Measurements from ENCODE around the gene NR2F1-AS1. TPM values are rescaled to one million over a fixed set of nuclear protein-coding genes. Genes with fewer than 3 reads are reported as not detected.

The NR2F1-AS1 gene
- total RNA-seq, 4 donors from 2014 or later, result 0.13 to 0.85 TPM; not detected in 2

DNA sequence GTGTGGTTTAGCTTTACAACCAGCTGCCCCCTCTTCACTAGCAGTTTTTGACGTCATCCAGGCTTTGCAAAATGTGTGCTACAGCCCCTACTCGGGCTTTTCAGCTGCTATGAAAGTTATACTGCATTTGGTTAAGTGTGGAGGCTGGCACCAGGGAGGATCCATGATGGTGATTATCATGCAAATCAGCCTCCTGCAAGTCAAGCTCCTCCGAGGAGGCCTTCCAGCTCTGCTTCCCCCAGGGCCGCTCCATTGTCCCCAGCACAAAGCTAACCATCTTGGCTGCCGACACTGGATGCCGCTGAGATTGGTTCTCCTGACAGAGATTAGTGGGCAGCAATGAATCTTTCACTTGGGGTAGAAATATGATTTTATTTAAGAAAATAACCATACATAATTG is 159.6 kb downstream of the NR2F1-AS1 start:
- TF ChIP-seq POLR2A (IDR thresholded peaks at IDR 0.05), result no peak
- Histone ChIP-seq H3K36me3 (no peaks in the 10 kb centered on the region), H3K27me3 (no peaks in the 10 kb centered on the region), H3K4me3 (no peak overlapping the region), H3K27ac (no peak overlapping the region), H3K9me3 (no peaks in the 10 kb centered on the region), H3K4me1 (no peaks in the 10 kb centered on the region)
- in situ Hi-C loops (cut with MboI; ENCODE audit: low sequenced_read_pairs in 4 of 4), result no loop called here
- DNase-seq (no peak), ATAC-seq (no peak)
- intact Hi-C loops (cut with DNase I; ENCODE audit: low total_unique reads), result no loop called here

DNA sequence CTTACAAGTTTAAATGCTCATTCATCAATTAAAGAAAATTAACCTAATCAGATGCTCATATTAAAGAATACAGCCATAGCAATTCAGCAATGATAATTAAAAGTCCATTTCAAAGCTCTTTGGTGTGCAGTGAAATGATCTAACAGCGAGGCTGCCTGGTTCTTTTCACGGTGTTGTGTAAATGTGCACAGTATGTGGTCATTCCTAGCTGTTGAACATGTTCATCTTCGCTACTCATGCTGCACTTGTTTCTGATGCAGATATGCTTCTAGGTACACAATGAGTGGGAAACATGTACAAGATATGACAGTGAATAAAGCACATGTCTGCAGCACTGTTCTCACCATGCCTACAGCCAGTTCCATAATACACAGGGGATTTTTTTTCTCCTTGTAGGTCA is 163.5 kb downstream of the NR2F1-AS1 start:
- no peak for ATAC-seq
- Histone ChIP-seq H3K4me3 (no peak overlapping the region), H3K9me3 (no peaks in the 10 kb centered on the region), H3K36me3 (no peaks in the 10 kb centered on the region), H3K27ac (no peak overlapping the region), H3K27me3 (no peaks in the 10 kb centered on the region), H3K4me1 (no peaks in the 10 kb centered on the region)
- TF ChIP-seq POLR2A (IDR thresholded peaks at IDR 0.05), result no peak
- TF ChIP-seq, protein P1, sequence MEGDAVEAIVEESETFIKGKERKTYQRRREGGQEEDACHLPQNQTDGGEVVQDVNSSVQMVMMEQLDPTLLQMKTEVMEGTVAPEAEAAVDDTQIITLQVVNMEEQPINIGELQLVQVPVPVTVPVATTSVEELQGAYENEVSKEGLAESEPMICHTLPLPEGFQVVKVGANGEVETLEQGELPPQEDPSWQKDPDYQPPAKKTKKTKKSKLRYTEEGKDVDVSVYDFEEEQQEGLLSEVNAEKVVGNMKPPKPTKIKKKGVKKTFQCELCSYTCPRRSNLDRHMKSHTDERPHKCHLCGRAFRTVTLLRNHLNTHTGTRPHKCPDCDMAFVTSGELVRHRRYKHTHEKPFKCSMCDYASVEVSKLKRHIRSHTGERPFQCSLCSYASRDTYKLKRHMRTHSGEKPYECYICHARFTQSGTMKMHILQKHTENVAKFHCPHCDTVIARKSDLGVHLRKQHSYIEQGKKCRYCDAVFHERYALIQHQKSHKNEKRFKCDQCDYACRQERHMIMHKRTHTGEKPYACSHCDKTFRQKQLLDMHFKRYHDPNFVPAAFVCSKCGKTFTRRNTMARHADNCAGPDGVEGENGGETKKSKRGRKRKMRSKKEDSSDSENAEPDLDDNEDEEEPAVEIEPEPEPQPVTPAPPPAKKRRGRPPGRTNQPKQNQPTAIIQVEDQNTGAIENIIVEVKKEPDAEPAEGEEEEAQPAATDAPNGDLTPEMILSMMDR (IDR thresholded peaks at IDR 0.05 in 4 of 5, conservative IDR thresholded peaks at IDR 0.05 in 1 of 5), result no peak
- DNase-seq, result no peak
- in situ Hi-C loops (cut with MboI; ENCODE audit: low sequenced_read_pairs in 4 of 4) (no loop called here), intact Hi-C loops (cut with DNase I; ENCODE audit: low total_unique reads) (no loop called here)

DNA sequence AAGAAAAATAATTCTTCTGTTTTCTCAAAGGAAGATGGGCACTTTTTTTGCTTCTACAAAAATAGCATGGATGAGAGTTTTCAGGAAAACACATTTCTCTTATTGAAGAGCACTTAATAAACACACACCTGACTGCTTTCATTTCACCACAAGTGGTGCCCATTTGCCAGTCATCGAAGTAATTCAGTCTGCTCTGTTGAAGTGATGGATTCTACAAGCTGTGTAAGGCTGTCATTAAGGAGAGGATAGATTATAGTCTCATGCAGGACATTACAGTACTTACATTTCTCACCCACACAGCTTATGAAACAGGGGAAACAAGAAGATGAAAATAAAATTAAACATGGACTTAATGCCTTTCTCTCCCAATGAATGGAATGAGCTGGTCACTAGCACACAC is 165.2 kb downstream of the NR2F1-AS1 start:
- no peak overlapping the region for H3K27ac ChIP-seq
- intact Hi-C loops (cut with DNase I; ENCODE audit: low total_unique reads) (no loop called here), in situ Hi-C loops (cut with MboI; ENCODE audit: low sequenced_read_pairs in 4 of 4) (no loop called here)
- DNase-seq, result no peak
- TF ChIP-seq, protein P1 (IDR thresholded peaks at IDR 0.05 in 4 of 5, conservative IDR thresholded peaks at IDR 0.05 in 1 of 5), result no peak
- no peak for TF ChIP-seq POLR2A (IDR thresholded peaks at IDR 0.05)
- no peaks in the 10 kb centered on the region for H3K27me3 ChIP-seq
- no peaks in the 10 kb centered on the region for H3K9me3 ChIP-seq
- no peak for ATAC-seq
- H3K36me3 ChIP-seq, result no peaks in the 10 kb centered on the region
- H3K4me1 ChIP-seq, result no peaks in the 10 kb centered on the region
- no peak overlapping the region for H3K4me3 ChIP-seq

DNA sequence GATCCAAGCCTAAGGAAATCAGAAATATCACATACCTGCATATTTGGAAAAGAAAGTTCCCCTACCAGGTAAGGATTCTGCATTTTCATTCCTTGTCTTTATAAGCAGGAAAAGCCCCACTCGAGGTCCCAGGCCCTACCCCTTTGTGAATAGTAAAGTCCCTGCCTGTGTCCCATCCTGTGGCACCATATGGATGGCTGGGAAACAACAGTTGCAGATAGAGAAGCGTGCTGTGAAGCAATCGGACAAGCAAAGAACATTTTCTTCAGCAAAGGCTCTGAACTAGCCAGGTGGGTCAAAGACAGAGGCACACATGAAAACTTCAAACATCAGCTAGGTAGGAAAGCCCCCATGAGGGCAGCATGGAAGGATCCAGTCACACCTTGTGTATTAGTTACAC is 169.3 kb downstream of the NR2F1-AS1 start:
- Histone ChIP-seq H3K36me3 (no peaks in the 10 kb centered on the region), H3K4me1 (no peaks in the 10 kb centered on the region), H3K4me3 (no peak overlapping the region), H3K9me3 (no peaks in the 10 kb centered on the region), H3K27ac (no peak overlapping the region), H3K27me3 (no peaks in the 10 kb centered on the region)
- DNase-seq (no peak), ATAC-seq (no peak)
- no peak for TF ChIP-seq POLR2A (IDR thresholded peaks at IDR 0.05)
- TF ChIP-seq, protein P1 (IDR thresholded peaks at IDR 0.05 in 4 of 5, conservative IDR thresholded peaks at IDR 0.05 in 1 of 5), result no peak
- intact Hi-C loops (cut with DNase I; ENCODE audit: low total_unique reads), result no loop called here
- in situ Hi-C loops (cut with MboI; ENCODE audit: low sequenced_read_pairs in 4 of 4), result no loop called here

DNA sequence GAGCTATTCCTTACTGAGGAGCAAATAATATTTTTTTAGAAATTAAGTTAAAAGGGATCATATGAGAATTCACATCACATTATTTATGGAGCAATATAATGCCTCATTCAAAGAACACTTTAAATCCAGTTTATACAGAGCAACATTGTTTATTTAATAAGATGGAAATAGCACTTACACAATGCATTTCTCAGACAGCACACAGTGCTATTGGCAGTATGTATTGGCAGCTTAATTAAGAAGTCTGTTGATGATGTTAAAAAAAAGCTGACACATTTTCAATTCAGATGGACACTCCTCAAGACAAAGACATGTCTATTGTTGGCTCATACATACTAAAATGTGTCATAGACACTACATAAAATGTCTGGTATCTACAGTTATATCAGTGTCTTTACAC is 171.3 kb downstream of the NR2F1-AS1 start:
- Histone ChIP-seq H3K36me3 (no peaks in the 10 kb centered on the region), H3K4me3 (no peak overlapping the region), H3K4me1 (no peaks in the 10 kb centered on the region), H3K9me3 (no peaks in the 10 kb centered on the region), H3K27ac (no peak overlapping the region), H3K27me3 (no peaks in the 10 kb centered on the region)
- DNase-seq, result no peak
- ATAC-seq, result no peak
- intact Hi-C loops (cut with DNase I; ENCODE audit: low total_unique reads) (no loop called here), in situ Hi-C loops (cut with MboI; ENCODE audit: low sequenced_read_pairs in 4 of 4) (no loop called here)
- TF ChIP-seq POLR2A (IDR thresholded peaks at IDR 0.05), result no peak
- TF ChIP-seq, protein P1 (IDR thresholded peaks at IDR 0.05 in 4 of 5, conservative IDR thresholded peaks at IDR 0.05 in 1 of 5), result no peak

All from gastrocnemius medialis (tissue), 4 donors.